Astrocyte (in vitro differentiated cells and primary cell): ENCODE results near the gene FAM83E. TPM values are rescaled to one million over a fixed set of nuclear protein-coding genes. Genes with fewer than 3 reads are reported as not detected.

ENCODE experiments used
- DNase-seq: peaks from one replicate; pipeline ENCODE4 v3.0.0-alpha.2; 2010; ENCODE audit warnings: low read depth
- FAIRE-seq: peaks from 2 replicates; lab custom pipeline; 2011; peaks lifted over from hg19 to GRCh38; lab: Jason Lieb, UNC
- H2AFZ ChIP-seq: 2 replicates; pipeline ENCODE4 v1.6.0; 2012; ENCODE audit warnings: low read depth, low read length, inconsistent platforms
- H3K27ac ChIP-seq: 2 replicates; pipeline ENCODE4 v1.5.1; 2011; ENCODE audit warnings: low read depth, low read length, inconsistent platforms
- H3K27me3 ChIP-seq: 2 replicates; pipeline ENCODE4 v1.6.0; 2011; ENCODE audit warnings: low read length, inconsistent platforms; ENCODE audit not compliant: insufficient read depth
- H3K36me3 ChIP-seq: 2 replicates; pipeline ENCODE4 v1.5.1; 2011; ENCODE audit warnings: low read length, inconsistent platforms; ENCODE audit not compliant: insufficient read depth
- H3K4me1 ChIP-seq: 2 replicates; pipeline ENCODE4 v1.5.1; 2011; ENCODE audit warnings: low read length, inconsistent platforms; ENCODE audit not compliant: insufficient read depth
- H3K4me2 ChIP-seq: 2 replicates; pipeline ENCODE4 v1.6.0; 2012; ENCODE audit warnings: low read length, inconsistent platforms
- H3K4me3 ChIP-seq: 2 replicates; pipeline ENCODE4 v1.5.1; 2011; ENCODE audit warnings: low read depth, mild to moderate bottlenecking, low read length, inconsistent platforms; ENCODE audit not compliant: insufficient read depth
- H3K79me2 ChIP-seq: 2 replicates; pipeline ENCODE4 v1.6.0; 2012; ENCODE audit warnings: mild to moderate bottlenecking, low read length, inconsistent platforms; ENCODE audit not compliant: insufficient read depth
- H3K9ac ChIP-seq: 2 replicates; pipeline ENCODE4 v1.6.0; 2012; ENCODE audit warnings: mild to moderate bottlenecking, low read length, inconsistent platforms
- H3K9me3 ChIP-seq: 2 replicates; pipeline ENCODE4 v1.5.1; 2012; ENCODE audit warnings: low read depth, mild to moderate bottlenecking, low read length, inconsistent platforms; ENCODE audit not compliant: insufficient read depth
- H4K20me1 ChIP-seq: 2 replicates; pipeline ENCODE4 v1.6.0; 2012; ENCODE audit warnings: low read length, inconsistent platforms; ENCODE audit not compliant: insufficient read depth
- H3K27ac Mint-ChIP-seq: one replicate; pipeline ENCODE4 v1.8.0; 2021; ENCODE audit warnings: mild to moderate bottlenecking, mixed read lengths; ENCODE audit not compliant: unreplicated experiment
- H3K27me3 Mint-ChIP-seq: one replicate; pipeline ENCODE4 v1.8.0; 2021; ENCODE audit warnings: low read depth, mixed read lengths; ENCODE audit not compliant: unreplicated experiment
- H3K36me3 Mint-ChIP-seq: one replicate; pipeline ENCODE4 v1.8.0; 2021; ENCODE audit warnings: low read depth, mixed read lengths; ENCODE audit not compliant: unreplicated experiment
- H3K4me1 Mint-ChIP-seq: one replicate; pipeline ENCODE4 v1.8.0; 2021; ENCODE audit warnings: low read depth, mixed read lengths; ENCODE audit not compliant: unreplicated experiment
- H3K4me3 Mint-ChIP-seq: one replicate; pipeline ENCODE4 v1.8.0; 2021; ENCODE audit warnings: mild to moderate bottlenecking, moderate library complexity, mixed read lengths; ENCODE audit not compliant: unreplicated experiment
- H3K9me3 Mint-ChIP-seq: one replicate; pipeline ENCODE4 v1.8.0; 2021; ENCODE audit warnings: mild to moderate bottlenecking, mixed read lengths; ENCODE audit not compliant: unreplicated experiment
- EZH2 ChIP-seq: IDR thresholded peaks from 2 replicates; pipeline ENCODE4 v1.6.1; 2012; ENCODE audit warnings: mild to moderate bottlenecking, low read length, inconsistent platforms; ENCODE audit not compliant: insufficient read depth
- total RNA-seq: library from RNA; stranded (reverse); gene quantifications from 2 replicates; pipeline ENCODE4 v1.2.1, GENCODE V29; 2021
- TF ChIP-seq, protein P1 (sequence below): IDR thresholded peaks from 2 replicates; pipeline ENCODE4 v1.5.1; 2011; ENCODE audit warnings: low read depth, mild to moderate bottlenecking, inconsistent platforms, low read length, moderate library complexity; ENCODE audit not compliant: insufficient read depth

Gene FAM83E
- total RNA-seq, 1 donor from 2014 or later: 1.7 TPM

- TF ChIP-seq EZH2: no peak
- TF ChIP-seq, protein P1, sequence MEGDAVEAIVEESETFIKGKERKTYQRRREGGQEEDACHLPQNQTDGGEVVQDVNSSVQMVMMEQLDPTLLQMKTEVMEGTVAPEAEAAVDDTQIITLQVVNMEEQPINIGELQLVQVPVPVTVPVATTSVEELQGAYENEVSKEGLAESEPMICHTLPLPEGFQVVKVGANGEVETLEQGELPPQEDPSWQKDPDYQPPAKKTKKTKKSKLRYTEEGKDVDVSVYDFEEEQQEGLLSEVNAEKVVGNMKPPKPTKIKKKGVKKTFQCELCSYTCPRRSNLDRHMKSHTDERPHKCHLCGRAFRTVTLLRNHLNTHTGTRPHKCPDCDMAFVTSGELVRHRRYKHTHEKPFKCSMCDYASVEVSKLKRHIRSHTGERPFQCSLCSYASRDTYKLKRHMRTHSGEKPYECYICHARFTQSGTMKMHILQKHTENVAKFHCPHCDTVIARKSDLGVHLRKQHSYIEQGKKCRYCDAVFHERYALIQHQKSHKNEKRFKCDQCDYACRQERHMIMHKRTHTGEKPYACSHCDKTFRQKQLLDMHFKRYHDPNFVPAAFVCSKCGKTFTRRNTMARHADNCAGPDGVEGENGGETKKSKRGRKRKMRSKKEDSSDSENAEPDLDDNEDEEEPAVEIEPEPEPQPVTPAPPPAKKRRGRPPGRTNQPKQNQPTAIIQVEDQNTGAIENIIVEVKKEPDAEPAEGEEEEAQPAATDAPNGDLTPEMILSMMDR: no peak
- H3K79me2 ChIP-seq: no peaks in the 10 kb centered on the region
- H4K20me1 ChIP-seq: no peaks in the 10 kb centered on the region
- H3K27me3 ChIP-seq: no peaks in the 10 kb centered on the region
- no peaks in the 10 kb centered on the region for H3K9me3 ChIP-seq
- Mint-ChIP-seq H3K4me3 (no peak overlapping the region), H3K9me3 (no peaks in the 10 kb centered on the region), H3K27ac (peak overlapping the region; percentile 34), H3K27me3 (peaks cover 10% of the 10 kb centered on the region), H3K36me3 (no peaks in the 10 kb centered on the region), H3K4me1 (no peaks in the 10 kb centered on the region)
- DNase-seq: no peak
- no peak overlapping the region for H3K9ac ChIP-seq
- no peak overlapping the region for H3K4me3 ChIP-seq
- FAIRE-seq: no peak
- H2AFZ ChIP-seq: no peak overlapping the region
- no peaks in the 10 kb centered on the region for H3K36me3 ChIP-seq
- no peak overlapping the region for H3K27ac ChIP-seq
- no peaks in the 10 kb centered on the region for H3K4me1 ChIP-seq
- H3K4me2 ChIP-seq: no peak overlapping the region
These were observed 18.0 kb downstream of the FAM83E start for GRCh38 chr19:48596679-48597465.

DNA sequence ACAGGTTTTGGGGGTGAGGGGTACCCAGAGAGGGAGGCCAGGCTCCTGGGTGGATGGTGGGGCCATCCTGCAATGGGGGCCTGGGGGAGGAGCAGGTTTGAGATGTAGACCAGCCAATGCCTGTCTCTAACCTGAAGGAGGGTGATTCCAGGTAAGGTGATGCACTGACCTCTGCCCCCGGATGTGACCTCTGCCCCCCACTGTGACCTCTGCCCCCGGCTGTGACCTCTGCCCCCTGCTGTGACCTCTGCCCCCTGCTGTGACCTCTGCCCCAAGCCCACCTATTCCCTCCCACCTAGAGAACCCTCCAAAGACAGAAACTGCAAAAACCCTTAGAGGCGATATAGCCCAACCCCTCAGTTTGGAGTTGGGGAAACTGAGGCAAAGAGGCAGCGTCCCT is 18.6 kb downstream of the FAM83E start:
- no peak overlapping the region for H3K9ac ChIP-seq
- H3K79me2 ChIP-seq: no peaks in the 10 kb centered on the region
- no peaks in the 10 kb centered on the region for H3K4me1 Mint-ChIP-seq
- H4K20me1 ChIP-seq: no peaks in the 10 kb centered on the region
- H3K4me2 ChIP-seq: no peak overlapping the region
- H3K27me3 Mint-ChIP-seq: peaks cover 15% of the 10 kb centered on the region
- H3K36me3 ChIP-seq: no peaks in the 10 kb centered on the region
- H3K4me3 ChIP-seq: no peak overlapping the region
- DNase-seq (no peak), FAIRE-seq (no peak)
- H3K4me3 Mint-ChIP-seq: no peak overlapping the region
- no peak for TF ChIP-seq EZH2
- TF ChIP-seq, protein P1: no peak
- H3K36me3 Mint-ChIP-seq: no peaks in the 10 kb centered on the region
- no peaks in the 10 kb centered on the region for H3K9me3 Mint-ChIP-seq
- H3K4me1 ChIP-seq: no peaks in the 10 kb centered on the region
- no peaks in the 10 kb centered on the region for H3K27me3 ChIP-seq
- H3K27ac Mint-ChIP-seq: no peak overlapping the region
- H3K27ac ChIP-seq: no peak overlapping the region
- H3K9me3 ChIP-seq: no peaks in the 10 kb centered on the region
- H2AFZ ChIP-seq: no peak overlapping the region

DNA sequence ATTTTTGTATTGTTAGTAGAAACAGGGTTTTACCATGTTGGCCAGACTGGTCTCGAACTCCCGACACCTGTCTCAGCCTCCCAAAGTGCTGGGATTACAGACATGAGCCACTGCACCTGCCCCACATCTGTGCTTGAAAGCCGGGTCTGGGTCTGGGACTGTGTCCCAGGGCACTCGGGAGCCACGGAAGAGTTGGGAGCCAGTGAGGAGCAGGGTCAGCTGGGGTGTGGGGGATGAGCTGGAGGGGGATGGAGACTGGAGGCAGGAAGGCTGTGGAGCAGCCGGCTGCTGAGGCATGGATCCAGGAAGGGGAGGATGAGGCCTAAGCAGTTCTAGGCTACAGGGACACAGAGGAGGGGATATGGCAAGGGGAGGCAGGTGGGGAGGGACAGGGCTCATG is 19.0 kb downstream of the FAM83E start:
- no peak overlapping the region for H3K27ac Mint-ChIP-seq
- Histone ChIP-seq H2AFZ (no peak overlapping the region), H4K20me1 (no peaks in the 10 kb centered on the region), H3K4me1 (no peaks in the 10 kb centered on the region), H3K9ac (no peak overlapping the region), H3K4me2 (no peak overlapping the region), H3K27ac (no peak overlapping the region), H3K79me2 (no peaks in the 10 kb centered on the region), H3K9me3 (no peaks in the 10 kb centered on the region), H3K27me3 (no peaks in the 10 kb centered on the region), H3K4me3 (no peak overlapping the region), H3K36me3 (no peaks in the 10 kb centered on the region)
- H3K36me3 Mint-ChIP-seq: no peaks in the 10 kb centered on the region
- DNase-seq (no peak), FAIRE-seq (no peak)
- H3K9me3 Mint-ChIP-seq: no peaks in the 10 kb centered on the region
- no peak overlapping the region for H3K4me3 Mint-ChIP-seq
- no peaks in the 10 kb centered on the region for H3K4me1 Mint-ChIP-seq
- H3K27me3 Mint-ChIP-seq: peaks cover 15% of the 10 kb centered on the region
- TF ChIP-seq, protein P1: no peak
- no peak for TF ChIP-seq EZH2
